CD14-positive monocyte (primary cell): ENCODE data around the gene RPTOR. TPM values are rescaled to one million over a fixed set of nuclear protein-coding genes. Genes with fewer than 3 reads are reported as not detected.

Experiments used
- DNase-seq, 3 donors: peaks; one replicate each; pipeline ENCODE4 v3.0.0-alpha.2; 2011 to 2022
- H2AFZ ChIP-seq: 2 replicates; pipeline ENCODE4 v1.6.0; 2012; ENCODE audit warnings: mild to moderate bottlenecking, low read depth, low read length, inconsistent platforms; ENCODE audit not compliant: insufficient read depth, poor library complexity, severe bottlenecking
- H3K27ac ChIP-seq, 2 donors: 1 replicate in 1 of 2; 2 replicates in 1 of 2; pipeline ENCODE4 v1.5.1; 2012 to 2013; ENCODE audit warnings: low read length in 2 of 2, control low read depth in 1 of 2, inconsistent platforms in 1 of 2, low read depth in 1 of 2, mild to moderate bottlenecking in 1 of 2
- H3K27me3 ChIP-seq, 2 donors: one replicate each; pipeline versions ENCODE4 v1.6.0 to v1.6.1; 2011 to 2013; ENCODE audit warnings: low read length in 2 of 2; ENCODE audit not compliant: control insufficient read depth in 2 of 2, insufficient read depth in 2 of 2
- H3K36me3 ChIP-seq, 2 donors: replicated peaks in 1 of 2; 1 replicate in 1 of 2; 2 replicates in 1 of 2; pipeline versions ENCODE4 v1.5.1 to v1.6.1; 2012 to 2013; ENCODE audit warnings: low read length in 2 of 2, control low read depth in 1 of 2, inconsistent platforms in 1 of 2, mild to moderate bottlenecking in 1 of 2; ENCODE audit not compliant: insufficient read depth in 2 of 2, control insufficient read depth in 1 of 2
- H3K4me1 ChIP-seq, 2 donors: 1 replicate in 1 of 2; 2 replicates in 1 of 2; pipeline versions ENCODE4 v1.5.1 to v1.6.1; 2012 to 2013; ENCODE audit warnings: low read length in 2 of 2, control low read depth in 1 of 2, inconsistent platforms in 1 of 2, mild to moderate bottlenecking in 1 of 2, moderate library complexity in 1 of 2; ENCODE audit not compliant: insufficient read depth in 2 of 2, control insufficient read depth in 1 of 2
- H3K4me2 ChIP-seq: replicated peaks from 2 replicates; pipeline ENCODE3; 2012; ENCODE audit warnings: low read length, moderate library complexity, mild to moderate bottlenecking; ENCODE audit not compliant: poor library complexity, severe bottlenecking; ENCODE audit errors: extremely low read depth
- H3K4me3 ChIP-seq, 3 experiments: fragments of 200-600 bp in 1 of 3; sonication (generic) in 1 of 3; replicated peaks in 1 of 3; 1 replicate in 2 of 3; 2 replicates in 1 of 3; pipeline ENCODE4 v1.5.1; 2011 to 2013; ENCODE audit warnings: low read length in 3 of 3, mild to moderate bottlenecking in 3 of 3, control low read depth in 2 of 3, low read depth in 2 of 3, inconsistent platforms in 1 of 3, moderate library complexity in 1 of 3
- H3K79me2 ChIP-seq: 2 replicates; pipeline ENCODE4 v1.6.0; 2012; ENCODE audit warnings: mild to moderate bottlenecking, control low read depth, inconsistent platforms, low read length, moderate library complexity; ENCODE audit not compliant: insufficient read depth
- H3K9ac ChIP-seq: 2 replicates; pipeline ENCODE4 v1.6.0; 2017; ENCODE audit warnings: low read length, mild to moderate bottlenecking; ENCODE audit not compliant: insufficient read depth, poor library complexity, severe bottlenecking
- H3K9me3 ChIP-seq, 2 donors: replicated peaks in 1 of 2; 1 replicate in 1 of 2; 2 replicates in 1 of 2; pipeline versions ENCODE4 v1.5.1 to v1.6.1; 2012 to 2013; ENCODE audit warnings: low read length in 2 of 2, control low read depth in 1 of 2; ENCODE audit not compliant: control insufficient read depth in 1 of 2, insufficient read depth in 1 of 2
- H4K20me1 ChIP-seq: 2 replicates; pipeline ENCODE4 v1.6.0; 2012; ENCODE audit warnings: mild to moderate bottlenecking, low read length, control low read depth, moderate library complexity; ENCODE audit not compliant: insufficient read depth
- H3K27ac Mint-ChIP-seq, 7 donors: one replicate each; pipeline ENCODE4 v1.8.0; 2020; ENCODE audit warnings: mild to moderate bottlenecking in 7 of 7, mixed read lengths in 7 of 7, moderate library complexity in 6 of 7, inconsistent platforms in 2 of 7
- H3K27me3 Mint-ChIP-seq, 3 donors: one replicate each; pipeline ENCODE4 v1.8.0; 2021 to 2022; ENCODE audit warnings: low read depth in 3 of 3, mild to moderate bottlenecking in 3 of 3, mixed read lengths in 3 of 3, moderate library complexity in 3 of 3, inconsistent platforms in 1 of 3
- H3K36me3 Mint-ChIP-seq, 2 donors: one replicate each; pipeline ENCODE4 v1.8.0; 2020; ENCODE audit warnings: mixed read lengths in 2 of 2, inconsistent platforms in 1 of 2, mild to moderate bottlenecking in 1 of 2
- H3K4me1 Mint-ChIP-seq: one replicate; pipeline ENCODE4 v1.8.0; 2020; ENCODE audit warnings: mild to moderate bottlenecking, mixed read lengths
- H3K4me3 Mint-ChIP-seq, 2 donors: one replicate each; pipeline ENCODE4 v1.8.0; 2020; ENCODE audit warnings: mild to moderate bottlenecking in 2 of 2, mixed read lengths in 2 of 2, moderate library complexity in 1 of 2
- H3K9me3 Mint-ChIP-seq, 7 donors: one replicate each; pipeline ENCODE4 v1.8.0; 2020 to 2022; ENCODE audit warnings: mixed read lengths in 7 of 7, mild to moderate bottlenecking in 6 of 7, moderate library complexity in 6 of 7, inconsistent platforms in 2 of 7
- CTCF ChIP-seq: fragments of 200-600 bp; IDR thresholded peaks from one replicate; pipeline ENCODE4 v1.8.0; 2022; ENCODE audit warnings: antibody characterized with exemption, mild to moderate bottlenecking
- WGBS: methylation state at CpG from one replicate; pipeline ENCODE4 v1.1.5; 2013; ENCODE audit warnings: missing lambda C conversion rate; ENCODE audit not compliant: insufficient coverage; 5-methylcytosine and 5-hydroxymethylcytosine counted together
- intact Hi-C, 2 donors: fragments of 100-400 bp; cut with micrococcal nuclease; formaldehyde crosslinking; loops; one replicate each; pipeline versions ENCODE4 v1.15.0 to v1.15.1; 2023
- polyA plus RNA-seq, 3 donors: library from polyadenylated mRNA; depleted of rRNA in 1 of 3; unstranded in 2 of 3; stranded (reverse) in 1 of 3; fragments of 300-500 nt in 2 of 3; fragments of >200 nt in 1 of 3; fragmentation: Illumina TruSeq in 2 of 3; gene quantifications; 1 replicate in 2 of 3; 2 replicates in 1 of 3; pipeline ENCODE4 v1.2.3, GENCODE V29; 2012 to 2021

RPTOR gene
- polyA plus RNA-seq, 3 donors, result 1.1 to 8.7 (median 2.6) TPM

GRCh38 chr17:80671825-80672110 lies 127.1 kb downstream of the RPTOR start:
- no peak overlapping the region for H3K4me3 Mint-ChIP-seq
- Histone ChIP-seq H3K9ac (no peak overlapping the region), H4K20me1 (peaks cover 5% of the 10 kb centered on the region), H3K4me3 (no peak overlapping the region), H3K27ac (no peak overlapping the region), H3K27me3 (no peaks in the 10 kb centered on the region), H3K79me2 (peaks cover 3% of the 10 kb centered on the region), H3K4me1 (peaks cover 0 to 4% of the 10 kb centered on the region in 2 donors), H3K9me3 (no peaks in the 10 kb centered on the region), H3K36me3 (no peaks in the 10 kb centered on the region), H2AFZ (no peak overlapping the region), H3K4me2 (no peak overlapping the region)
- peaks cover 11% of the 10 kb centered on the region for H3K4me1 Mint-ChIP-seq
- H3K9me3 Mint-ChIP-seq, result no peaks in the 10 kb centered on the region
- peaks cover 9 to 14% of the 10 kb centered on the region in 2 donors for H3K36me3 Mint-ChIP-seq
- 100% methylated on average over 1 of the region's 5 CpGs for WGBS
- TF ChIP-seq CTCF, result no peak
- no peak for DNase-seq
- no peak overlapping the region for H3K27ac Mint-ChIP-seq
- intact Hi-C loops, result no loop called here
- H3K27me3 Mint-ChIP-seq, result peaks cover 0 to 2% (median 0%) of the 10 kb centered on the region in 3 donors

- H3K27ac Mint-ChIP-seq, result peak overlapping the region in 1 of 7 donors; percentile 5
- Histone ChIP-seq H3K4me1 (peaks cover 8% of the 10 kb centered on the region in 2 donors), H2AFZ (no peak overlapping the region), H3K27ac (no peak overlapping the region), H3K79me2 (no peaks in the 10 kb centered on the region), H3K36me3 (no peaks in the 10 kb centered on the region), H3K9ac (no peak overlapping the region), H3K4me3 (no peak overlapping the region), H3K4me2 (no peak overlapping the region), H3K9me3 (no peaks in the 10 kb centered on the region), H4K20me1 (peaks cover 5% of the 10 kb centered on the region), H3K27me3 (no peaks in the 10 kb centered on the region)
- TF ChIP-seq CTCF, result no peak
- H3K9me3 Mint-ChIP-seq, result no peaks in the 10 kb centered on the region
- intact Hi-C loops, result no loop called here
- H3K27me3 Mint-ChIP-seq, result peaks cover 0 to 2% (median 0%) of the 10 kb centered on the region in 3 donors
- H3K4me3 Mint-ChIP-seq, result no peak overlapping the region
- peaks cover 6 to 11% of the 10 kb centered on the region in 2 donors for H3K36me3 Mint-ChIP-seq
- DNase-seq, result no peak
- peaks cover 20% of the 10 kb centered on the region for H3K4me1 Mint-ChIP-seq
- WGBS, result 43% methylated on average over 11 of the region's 14 CpGs
Measured at GRCh38 chr17:80673152-80673920, 128.7 kb downstream of the RPTOR start.
